Measurements from ENCODE around the gene SCYGR6.

The SCYGR6 gene

GRCh38 chr2:227713291-227713690, 11.3 kb downstream of the SCYGR6 start:
- no peak for DNase-seq (ENCODE audit: low read depth)

- no peak for DNase-seq (ENCODE audit: low read depth)
Measured at GRCh38 chr2:227710986-227711385, 13.6 kb downstream of the SCYGR6 start.

- DNase-seq (ENCODE audit: low read depth): no peak
Measured at GRCh38 chr2:227707390-227707789, 17.2 kb downstream of the SCYGR6 start.

- DNase-seq (ENCODE audit: low read depth): no peak
Measured at GRCh38 chr2:227706859-227707258, 17.7 kb downstream of the SCYGR6 start.

- DNase-seq (ENCODE audit: low read depth): no peak
Measured at GRCh38 chr2:227703961-227704360, 20.6 kb downstream of the SCYGR6 start.

- DNase-seq (ENCODE audit: low read depth): no peak
Measured at GRCh38 chr2:227703280-227703732, 21.3 kb downstream of the SCYGR6 start.

GRCh38 chr2:227701556-227701955, 23.0 kb downstream of the SCYGR6 start:
- no peak for DNase-seq (ENCODE audit: low read depth)

- no peak for DNase-seq (ENCODE audit: low read depth)
Measured at GRCh38 chr2:227696990-227697679, 27.4 kb downstream of the SCYGR6 start.

GRCh38 chr2:227687189-227687588, 37.4 kb downstream of the SCYGR6 start:
- no peak for DNase-seq (ENCODE audit: low read depth)

- DNase-seq (ENCODE audit: low read depth): no peak
Measured at GRCh38 chr2:227684258-227684657, 40.3 kb downstream of the SCYGR6 start.

- no peak for DNase-seq (ENCODE audit: low read depth)
Measured at GRCh38 chr2:227677928-227678327, 46.6 kb downstream of the SCYGR6 start.

- DNase-seq (ENCODE audit: low read depth): no peak
Measured at GRCh38 chr2:227674485-227674884, 50.1 kb downstream of the SCYGR6 start.
